PC-9 (cell line): ENCODE measurements around the gene RTL1. TPM values are rescaled to one million over a fixed set of nuclear protein-coding genes. Genes with fewer than 3 reads are reported as not detected.

ENCODE experiments used
- BruUV-seq: library from RNA; stranded (reverse); fragments of 400-500 nt; replicated peaks from 2 replicates; lab custom pipeline; 2021; lab: Mats Ljungman, UMichigan
- CTCF ChIA-PET: fragments of 300-600 bp; sonication (Branson Sonifier 250); formaldehyde crosslinking; loops from one replicate; lab custom pipeline; 2022; ENCODE audit warnings: antibody characterized with exemption; lab: Charles Lee
- POLR2A ChIA-PET: fragments of 300-600 bp; sonication (Branson Sonifier 250); formaldehyde crosslinking; loops from one replicate; lab custom pipeline; 2022; ENCODE audit warnings: antibody characterized with exemption; ENCODE audit not compliant: unreplicated experiment; lab: Charles Lee
- DNase-seq, 2 experiments: peaks; one replicate each; pipeline versions ENCODE4 v3.0.0 to v3.0.0-alpha.2; 2015 to 2022; ENCODE audit warnings: mixed read lengths in 1 of 2
- H2AFZ ChIP-seq: fragments of 200-600 bp; sonication (generic); 2 replicates; pipeline ENCODE4 v1.8.1; 2017; ENCODE audit warnings: antibody characterized with exemption
- H3F3A ChIP-seq: fragments of 200-600 bp; sonication (generic); 2 replicates; pipeline ENCODE4 v1.8.1; 2017; ENCODE audit warnings: antibody characterized with exemption, mild to moderate bottlenecking, low read depth; ENCODE audit not compliant: insufficient read depth
- H3K27ac ChIP-seq: fragments of 200-600 bp; sonication (generic); 2 replicates; pipeline ENCODE4 v1.6.1; 2016; ENCODE audit warnings: mixed run types
- H3K27me3 ChIP-seq: fragments of 200-600 bp; sonication (generic); 2 replicates; pipeline ENCODE4 v1.6.1; 2016; ENCODE audit warnings: low read depth, mixed run types; ENCODE audit not compliant: insufficient read depth
- H3K36me3 ChIP-seq: fragments of 200-600 bp; sonication (generic); 2 replicates; pipeline ENCODE4 v1.6.1; 2016; ENCODE audit warnings: low read depth, mixed run types
- H3K4me1 ChIP-seq: fragments of 200-600 bp; sonication (generic); replicated peaks from 2 replicates; pipeline ENCODE4 v1.6.1; 2016; ENCODE audit warnings: mixed run types; ENCODE audit not compliant: insufficient read depth
- H3K4me2 ChIP-seq: fragments of 200-600 bp; sonication (generic); 2 replicates; pipeline ENCODE4 v1.6.1; 2017; ENCODE audit warnings: mixed run types
- H3K4me3 ChIP-seq: fragments of 200-600 bp; sonication (generic); 2 replicates; pipeline ENCODE4 v1.6.1; 2016; ENCODE audit warnings: mixed run types
- H3K79me2 ChIP-seq: fragments of 200-600 bp; sonication (generic); 2 replicates; pipeline ENCODE4 v1.6.1; 2017; ENCODE audit warnings: low read depth, mixed run types
- H3K9me2 ChIP-seq: fragments of 200-600 bp; sonication (generic); 2 replicates; pipeline ENCODE4 v1.8.1; 2017; ENCODE audit warnings: mild to moderate bottlenecking; ENCODE audit not compliant: insufficient read depth
- H3K9me3 ChIP-seq: fragments of 200-600 bp; sonication (generic); 2 replicates; pipeline ENCODE4 v1.8.1; 2016; ENCODE audit warnings: low read depth; ENCODE audit not compliant: insufficient read depth
- H4K20me1 ChIP-seq: fragments of 200-600 bp; sonication (generic); 2 replicates; pipeline ENCODE4 v1.8.1; 2017; ENCODE audit not compliant: insufficient read depth
- CTCF ChIP-seq: fragments of 200-600 bp; sonication (generic); conservative IDR thresholded peaks from 2 replicates; pipeline ENCODE4 v1.6.1; 2017; ENCODE audit warnings: mixed run types, antibody characterized with exemption, mild to moderate bottlenecking, moderate library complexity
- EZH2 ChIP-seq: fragments of 200-600 bp; sonication (generic); IDR thresholded peaks from 2 replicates; pipeline ENCODE4 v1.8.0; 2017; ENCODE audit warnings: antibody characterized with exemption, low read depth
- intact Hi-C: fragments of 100-400 bp; cut with micrococcal nuclease; formaldehyde crosslinking; loops from one replicate; pipeline ENCODE4 v1.10.0; 2022; ENCODE audit not compliant: unreplicated experiment
- total RNA-seq: library from RNA; stranded (reverse); gene quantifications from 2 replicates; pipeline ENCODE4 v1.2.3, GENCODE V29; 2021

The RTL1 gene
- total RNA-seq, 1 experiment from 2014 or later, result not detected

DNA sequence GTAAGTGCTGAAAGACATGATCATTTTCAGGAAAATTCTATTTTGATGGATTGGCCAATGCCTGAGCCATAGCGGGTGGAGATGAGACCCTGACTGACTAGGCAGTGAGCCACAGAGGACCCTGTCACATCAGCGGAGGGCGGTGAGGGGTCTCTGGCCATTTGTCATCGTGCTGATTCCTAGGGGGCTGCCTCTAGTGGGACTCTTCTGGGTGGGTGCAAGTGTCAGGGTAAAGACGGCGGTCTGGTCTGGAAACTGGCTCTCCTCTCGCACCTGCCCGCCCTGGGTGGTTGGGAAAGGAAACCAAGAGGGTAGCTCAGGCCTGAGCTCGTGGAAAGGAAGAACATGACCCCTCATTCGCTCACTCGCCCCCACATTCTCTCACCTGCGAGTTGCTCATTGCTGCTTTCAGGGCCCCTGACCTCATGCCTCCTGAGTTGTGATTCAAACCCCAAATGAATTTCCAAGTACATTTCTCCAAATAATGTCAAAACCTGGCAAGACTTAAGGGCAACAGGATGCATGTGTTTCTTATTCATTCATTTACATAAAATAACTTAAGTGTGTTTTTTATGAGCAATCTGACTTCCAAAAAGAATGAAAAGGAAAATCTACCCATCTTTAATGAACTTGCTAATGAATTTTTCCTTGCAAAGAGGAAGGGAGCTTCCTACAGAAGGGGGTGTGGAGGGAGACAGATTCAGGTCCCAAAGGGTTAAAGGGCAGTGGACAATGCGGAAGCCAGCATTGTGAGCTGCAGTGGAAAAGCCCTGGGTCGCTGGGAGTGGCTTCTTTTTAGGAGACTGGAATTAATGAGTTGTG is 64.8 kb downstream of the RTL1 start:
- ChIA-PET POLR2A (no interaction called here), CTCF (no interaction called here)
- H3K4me1 ChIP-seq, result no peaks in the 10 kb centered on the region
- H3K9me3 ChIP-seq, result no peaks in the 10 kb centered on the region
- no peak for DNase-seq
- no peak for TF ChIP-seq CTCF
- TF ChIP-seq EZH2, result no peak
- no peaks in the 10 kb centered on the region for H3K79me2 ChIP-seq
- H2AFZ ChIP-seq, result no peak overlapping the region
- H4K20me1 ChIP-seq, result no peaks in the 10 kb centered on the region
- no peaks in the 10 kb centered on the region for H3K36me3 ChIP-seq
- no peak overlapping the region for H3K27ac ChIP-seq
- H3K4me3 ChIP-seq, result no peak overlapping the region
- intact Hi-C loops, result no loop called here
- H3K4me2 ChIP-seq, result no peak overlapping the region
- no peaks in the 10 kb centered on the region for H3F3A ChIP-seq
- H3K9me2 ChIP-seq, result no peaks in the 10 kb centered on the region
- peaks cover 79% of the 10 kb centered on the region for H3K27me3 ChIP-seq
- no TSS peak for BruUV-seq

GRCh38 chr14:100837805-100838350 is 65.6 kb downstream of the RTL1 start:
- Histone ChIP-seq H4K20me1 (no peaks in the 10 kb centered on the region), H3F3A (no peaks in the 10 kb centered on the region), H3K4me2 (no peak overlapping the region), H2AFZ (no peak overlapping the region), H3K9me2 (no peaks in the 10 kb centered on the region), H3K9me3 (no peaks in the 10 kb centered on the region), H3K36me3 (no peaks in the 10 kb centered on the region), H3K79me2 (no peaks in the 10 kb centered on the region), H3K27me3 (peaks cover 78% of the 10 kb centered on the region), H3K4me1 (no peaks in the 10 kb centered on the region), H3K27ac (no peak overlapping the region), H3K4me3 (no peak overlapping the region)
- DNase-seq, result no peak
- intact Hi-C loops, result no loop called here
- BruUV-seq, result no TSS peak
- no peak for TF ChIP-seq EZH2
- no peak for TF ChIP-seq CTCF
- ChIA-PET POLR2A (no interaction called here), CTCF (no interaction called here)

DNA sequence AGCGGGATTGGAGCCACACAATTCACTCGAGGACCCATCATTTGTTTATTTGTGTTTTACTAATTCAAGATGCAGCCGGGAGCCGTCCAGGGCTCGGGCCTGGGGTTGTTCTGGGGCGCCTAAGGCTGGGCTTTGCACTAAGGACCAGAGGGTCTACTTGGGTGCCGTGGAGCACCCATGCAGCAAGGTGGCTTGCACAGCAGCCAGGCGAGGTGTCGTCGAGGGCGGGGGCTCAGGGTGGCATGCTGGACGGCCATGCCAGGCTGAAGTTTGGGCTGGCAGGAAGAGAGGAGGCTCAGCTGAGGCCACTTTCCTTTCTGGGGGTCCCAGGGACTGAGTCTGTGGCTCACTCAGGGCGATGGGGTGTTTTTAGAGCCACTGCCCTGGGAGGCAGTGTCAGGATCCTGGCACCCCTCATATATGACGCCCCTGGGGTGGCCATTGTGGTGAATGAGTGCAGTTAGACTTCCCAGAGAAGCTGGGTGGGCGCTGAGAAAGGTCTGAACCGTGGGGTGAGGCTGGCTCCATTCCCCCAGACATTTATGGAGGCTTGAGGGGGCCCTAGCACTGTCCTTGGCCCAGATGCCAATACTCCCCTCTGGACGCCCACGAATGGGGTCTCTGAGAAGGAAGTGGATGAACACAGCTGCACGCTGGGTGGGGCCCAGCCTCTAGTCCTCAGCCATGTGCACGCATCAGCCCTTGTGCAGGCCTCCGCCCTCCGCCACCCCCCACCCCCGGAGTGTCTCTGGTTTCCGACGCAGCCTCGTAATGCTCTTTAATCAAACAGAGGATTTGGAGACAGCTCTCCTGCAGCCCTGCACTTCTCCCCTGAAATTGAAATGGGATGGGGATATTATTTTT is 66.3 kb downstream of the RTL1 start:
- H2AFZ ChIP-seq, result no peak overlapping the region
- H3K9me2 ChIP-seq, result no peaks in the 10 kb centered on the region
- ChIA-PET CTCF (no interaction called here), POLR2A (no interaction called here)
- H3K79me2 ChIP-seq, result no peaks in the 10 kb centered on the region
- H3K4me2 ChIP-seq, result no peak overlapping the region
- H3K4me1 ChIP-seq, result no peaks in the 10 kb centered on the region
- DNase-seq, result no peak
- H4K20me1 ChIP-seq, result no peaks in the 10 kb centered on the region
- intact Hi-C loops, result no loop called here
- no peak overlapping the region for H3K27ac ChIP-seq
- H3K4me3 ChIP-seq, result no peak overlapping the region
- TF ChIP-seq EZH2 (no peak), CTCF (no peak)
- H3F3A ChIP-seq, result no peaks in the 10 kb centered on the region
- no peaks in the 10 kb centered on the region for H3K9me3 ChIP-seq
- peaks cover 78% of the 10 kb centered on the region for H3K27me3 ChIP-seq
- BruUV-seq, result no TSS peak
- H3K36me3 ChIP-seq, result no peaks in the 10 kb centered on the region
